ENCODE results near the gene IMPG2.

IMPG2 gene

DNA sequence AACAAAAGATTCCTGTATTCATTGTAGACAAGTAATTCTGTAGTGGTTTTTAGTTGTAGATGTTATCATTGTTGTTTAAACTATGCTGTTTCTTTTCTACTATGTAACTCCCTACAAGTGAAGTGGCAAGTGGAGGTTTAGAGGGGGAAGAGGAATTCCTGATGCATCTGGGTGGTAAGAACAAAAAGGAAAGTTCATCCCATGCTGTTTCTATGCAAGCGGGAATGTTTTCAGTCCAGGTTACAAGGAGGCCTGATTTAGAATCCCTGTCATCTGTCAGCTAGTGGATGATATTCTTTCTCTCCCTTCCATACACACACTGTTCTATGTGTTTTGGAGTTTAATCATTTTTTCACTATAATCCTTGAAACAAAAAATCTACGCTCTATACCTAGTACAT is 67.4 kb downstream of the IMPG2 start:
- ChIA-PET CTCF (no interaction called here), POLR2A (no interaction called here)
- no peak for TF ChIP-seq L3MBTL2 (conservative IDR thresholded peaks at IDR 0.05)
- no peak for TF ChIP-seq NFRKB (IDR thresholded peaks at IDR 0.05)
- TF ChIP-seq HDGF (IDR thresholded peaks at IDR 0.05; ENCODE audit: borderline replicate concordance), result no peak
- no peak for TF ChIP-seq TARDBP (IDR thresholded peaks at IDR 0.05)
- no peak for DNase-seq (ENCODE audit: extremely low spot score)

DNA sequence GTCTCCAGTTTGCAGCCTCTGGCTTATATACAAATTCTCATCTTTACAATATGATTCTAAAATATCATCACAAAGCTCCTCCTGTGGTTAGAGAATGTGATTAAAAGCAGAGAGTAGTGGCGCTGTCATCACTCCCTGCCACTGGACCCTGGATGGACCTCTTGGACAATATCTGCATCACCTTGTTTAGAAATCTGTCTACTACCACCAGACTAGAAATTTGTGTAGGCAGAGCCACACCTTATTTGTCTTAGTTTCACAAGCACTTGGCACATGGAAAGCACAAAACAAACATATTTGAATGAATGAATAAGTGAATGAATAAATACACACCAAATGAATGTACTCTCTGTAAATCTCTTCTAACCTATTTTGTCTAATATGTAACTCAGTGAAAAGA is 68.1 kb downstream of the IMPG2 start:
- POLR2A ChIA-PET, result no interaction called here
- TF ChIP-seq FOXK2 (IDR thresholded peaks at IDR 0.05) (no peak), SP1 (IDR thresholded peaks at IDR 0.05) (no peak), ELF4 (IDR thresholded peaks at IDR 0.05) (no peak), CTBP1 (IDR thresholded peaks at IDR 0.05; ENCODE audit: borderline replicate concordance) (no peak), L3MBTL2 (conservative IDR thresholded peaks at IDR 0.05) (no peak), LEF1 (IDR thresholded peaks at IDR 0.05; ENCODE audit: borderline replicate concordance) (no peak), FOXM1 (IDR thresholded peaks at IDR 0.05; ENCODE audit: borderline replicate concordance) (no peak), FOXA1 (IDR thresholded peaks at IDR 0.05) (no peak), ZNF384 (IDR thresholded peaks at IDR 0.05) (no peak), HDGF (IDR thresholded peaks at IDR 0.05; ENCODE audit: borderline replicate concordance) (no peak), SUZ12 (IDR thresholded peaks at IDR 0.05) (no peak)
- TF ChIP-seq, protein P1, sequence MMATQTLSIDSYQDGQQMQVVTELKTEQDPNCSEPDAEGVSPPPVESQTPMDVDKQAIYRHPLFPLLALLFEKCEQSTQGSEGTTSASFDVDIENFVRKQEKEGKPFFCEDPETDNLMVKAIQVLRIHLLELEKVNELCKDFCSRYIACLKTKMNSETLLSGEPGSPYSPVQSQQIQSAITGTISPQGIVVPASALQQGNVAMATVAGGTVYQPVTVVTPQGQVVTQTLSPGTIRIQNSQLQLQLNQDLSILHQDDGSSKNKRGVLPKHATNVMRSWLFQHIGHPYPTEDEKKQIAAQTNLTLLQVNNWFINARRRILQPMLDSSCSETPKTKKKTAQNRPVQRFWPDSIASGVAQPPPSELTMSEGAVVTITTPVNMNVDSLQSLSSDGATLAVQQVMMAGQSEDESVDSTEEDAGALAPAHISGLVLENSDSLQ (IDR thresholded peaks at IDR 0.05), result no peak
- CTCF ChIA-PET, result no interaction called here
- no peak for DNase-seq (ENCODE audit: extremely low spot score)

DNA sequence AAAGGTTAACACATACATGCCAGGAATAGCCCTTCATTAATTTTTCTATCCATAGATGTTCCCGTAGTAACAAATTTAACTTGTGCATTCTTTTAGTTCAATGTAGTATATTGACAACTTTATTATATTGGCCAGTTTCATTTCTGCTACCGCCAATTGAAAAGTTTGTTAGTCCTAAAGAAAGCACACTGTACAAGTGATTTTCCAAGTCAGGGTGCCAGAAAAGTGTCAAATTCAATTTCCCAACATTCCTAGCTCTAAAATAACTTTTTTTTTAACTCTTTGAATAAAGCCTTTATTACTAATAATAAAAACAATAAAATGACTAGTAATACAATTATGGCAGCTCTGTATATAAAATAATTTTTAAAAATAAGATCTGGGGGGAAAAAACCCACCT is 68.9 kb downstream of the IMPG2 start:
- ChIA-PET CTCF (no interaction called here), POLR2A (no interaction called here)
- no peak for DNase-seq (ENCODE audit: extremely low spot score)
- TF ChIP-seq FOXK2 (IDR thresholded peaks at IDR 0.05), result no peak
- no peak for TF ChIP-seq TARDBP (IDR thresholded peaks at IDR 0.05)
- no peak for TF ChIP-seq HDGF (IDR thresholded peaks at IDR 0.05; ENCODE audit: borderline replicate concordance)
- TF ChIP-seq NFRKB (IDR thresholded peaks at IDR 0.05), result no peak
- no peak for TF ChIP-seq FOXM1 (IDR thresholded peaks at IDR 0.05; ENCODE audit: borderline replicate concordance)
- no peak for TF ChIP-seq ELF4 (IDR thresholded peaks at IDR 0.05)
- no peak for TF ChIP-seq SP1 (IDR thresholded peaks at IDR 0.05)
- no peak for TF ChIP-seq L3MBTL2 (conservative IDR thresholded peaks at IDR 0.05)
- TF ChIP-seq CTBP1 (IDR thresholded peaks at IDR 0.05; ENCODE audit: borderline replicate concordance), result no peak
- TF ChIP-seq ZNF384 (IDR thresholded peaks at IDR 0.05), result no peak
- TF ChIP-seq FOXA1 (IDR thresholded peaks at IDR 0.05), result no peak
- no peak for TF ChIP-seq LEF1 (IDR thresholded peaks at IDR 0.05; ENCODE audit: borderline replicate concordance)
- TF ChIP-seq, protein P1 (IDR thresholded peaks at IDR 0.05), result no peak
- no peak for TF ChIP-seq ARNT (IDR thresholded peaks at IDR 0.05)
- no peak for TF ChIP-seq BHLHE40 (IDR thresholded peaks at IDR 0.05; ENCODE audit: borderline replicate concordance)

DNA sequence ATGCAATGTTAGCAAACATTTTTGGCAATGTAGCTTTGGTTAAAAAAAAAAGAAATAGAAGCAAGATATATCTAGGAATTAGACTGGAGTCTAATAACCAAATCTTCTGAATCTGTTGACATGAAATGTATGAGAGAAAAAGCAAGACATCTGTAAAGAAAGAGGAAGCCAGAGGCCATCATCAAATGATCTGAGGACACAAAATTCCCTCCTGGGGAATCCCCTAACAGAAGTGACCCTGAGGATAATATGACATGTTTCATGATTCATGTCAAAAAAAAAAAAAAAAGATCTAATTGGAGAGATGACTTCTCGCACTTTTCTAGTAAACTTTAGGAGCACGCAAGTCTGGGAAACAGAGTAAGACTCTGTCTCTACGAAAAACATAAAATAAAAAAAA is 70.9 kb downstream of the IMPG2 start:
- no peak for DNase-seq (ENCODE audit: extremely low spot score)
- CTCF ChIA-PET, result no interaction called here
- POLR2A ChIA-PET, result no interaction called here
- TF ChIP-seq FOXK2 (IDR thresholded peaks at IDR 0.05) (no peak), SUZ12 (IDR thresholded peaks at IDR 0.05) (no peak), NFRKB (IDR thresholded peaks at IDR 0.05) (no peak), FOXM1 (IDR thresholded peaks at IDR 0.05; ENCODE audit: borderline replicate concordance) (no peak), FOXA1 (IDR thresholded peaks at IDR 0.05) (no peak), BHLHE40 (IDR thresholded peaks at IDR 0.05; ENCODE audit: borderline replicate concordance) (no peak), ZNF384 (IDR thresholded peaks at IDR 0.05) (no peak), HDGF (IDR thresholded peaks at IDR 0.05; ENCODE audit: borderline replicate concordance) (no peak), TARDBP (IDR thresholded peaks at IDR 0.05) (no peak), CTBP1 (IDR thresholded peaks at IDR 0.05; ENCODE audit: borderline replicate concordance) (no peak), L3MBTL2 (conservative IDR thresholded peaks at IDR 0.05) (no peak), LEF1 (IDR thresholded peaks at IDR 0.05; ENCODE audit: borderline replicate concordance) (no peak), ELF4 (IDR thresholded peaks at IDR 0.05) (no peak), ARNT (IDR thresholded peaks at IDR 0.05) (no peak)
- TF ChIP-seq, protein P1 (IDR thresholded peaks at IDR 0.05), result no peak

DNA sequence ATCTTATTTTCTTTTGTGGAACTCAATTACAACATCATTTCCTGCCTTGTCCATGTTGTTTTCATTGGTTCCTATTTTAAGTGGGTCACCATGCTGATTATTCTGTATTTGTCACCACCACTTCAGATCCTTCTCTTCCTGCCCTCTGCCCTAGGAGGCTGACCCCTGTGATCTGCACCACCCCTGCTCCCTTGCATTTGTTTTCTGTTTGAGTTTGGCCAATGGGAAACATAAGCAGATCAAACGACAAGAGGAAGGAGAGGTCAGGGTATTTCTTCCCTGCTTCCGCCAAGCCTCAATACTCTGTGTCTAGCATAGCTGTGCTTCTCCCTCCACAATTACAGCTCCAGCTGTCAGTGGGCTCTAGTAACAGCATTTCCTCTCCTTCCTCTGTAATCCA is 71.6 kb downstream of the IMPG2 start:
- ChIA-PET POLR2A (no interaction called here), CTCF (no interaction called here)
- no peak for DNase-seq (ENCODE audit: extremely low spot score)
- TF ChIP-seq LEF1 (IDR thresholded peaks at IDR 0.05; ENCODE audit: borderline replicate concordance), result no peak
- TF ChIP-seq ELF4 (IDR thresholded peaks at IDR 0.05), result no peak
- TF ChIP-seq NFRKB (IDR thresholded peaks at IDR 0.05), result no peak
- no peak for TF ChIP-seq FOXM1 (IDR thresholded peaks at IDR 0.05; ENCODE audit: borderline replicate concordance)

DNA sequence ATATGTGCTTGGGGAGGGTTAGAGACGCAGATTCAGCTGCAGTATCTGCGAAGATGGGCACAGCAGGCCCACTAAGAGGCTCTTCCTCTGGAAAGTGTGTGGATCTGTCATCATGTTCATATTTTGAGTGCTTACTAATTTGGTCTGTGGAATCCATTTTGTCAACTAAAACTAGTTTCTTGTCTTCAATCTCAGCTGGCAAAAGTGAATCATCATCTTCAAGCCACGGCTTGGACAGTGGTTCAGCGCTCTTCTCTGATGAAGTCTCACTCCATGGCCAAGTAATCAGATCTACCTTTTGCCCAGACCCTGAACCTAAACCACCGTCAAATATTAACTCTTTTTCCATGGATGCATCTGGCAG is 76.2 kb downstream of the IMPG2 start:
- ChIA-PET POLR2A (no interaction called here), CTCF (no interaction called here)
- no peak for TF ChIP-seq FOXM1 (IDR thresholded peaks at IDR 0.05; ENCODE audit: borderline replicate concordance)
- DNase-seq (ENCODE audit: extremely low spot score), result no peak

All from HEK293T (cell line).